ENCODE data around the gene ZNF385A.
"Not testable (repeated sequence)": the region's sequence is repeated elsewhere in the genome, so short reads cannot be mapped to it uniquely, and the experiment has no call there.

ZNF385A gene

GRCh38 chr12:54355104-54355815 lies 29.3 kb downstream of the ZNF385A start:
- no peak for DNase-seq (ENCODE audit: low spot score)

GRCh38 chr12:54354271-54354670 lies 30.3 kb downstream of the ZNF385A start:
- not testable (repeated sequence) for DNase-seq (ENCODE audit: low spot score)

- no peak for DNase-seq (ENCODE audit: low spot score)
Observed at GRCh38 chr12:54352891-54353874, 31.4 kb downstream of the ZNF385A start.

GRCh38 chr12:54352022-54352531 lies 32.5 kb downstream of the ZNF385A start:
- DNase-seq (ENCODE audit: low spot score), result no peak

- DNase-seq (ENCODE audit: low spot score), result no peak
Observed at GRCh38 chr12:54351341-54351740, 33.2 kb downstream of the ZNF385A start.

- no peak for DNase-seq (ENCODE audit: low spot score)
Observed at GRCh38 chr12:54350743-54351142, 33.8 kb downstream of the ZNF385A start.

GRCh38 chr12:54349679-54350078 lies 34.9 kb downstream of the ZNF385A start:
- DNase-seq (ENCODE audit: low spot score), result no peak

- no peak for DNase-seq (ENCODE audit: low spot score)
Observed at GRCh38 chr12:54349036-54349435, 35.5 kb downstream of the ZNF385A start.

- DNase-seq (ENCODE audit: low spot score), result no peak
Observed at GRCh38 chr12:54341378-54342300, 42.9 kb downstream of the ZNF385A start.

- DNase-seq (ENCODE audit: low spot score), result no peak
Observed at GRCh38 chr12:54340846-54341245, 43.7 kb downstream of the ZNF385A start.

- no peak for DNase-seq (ENCODE audit: low spot score)
Observed at GRCh38 chr12:54338698-54339296, 45.7 kb downstream of the ZNF385A start.

GRCh38 chr12:54337854-54338650 lies 46.5 kb downstream of the ZNF385A start:
- no peak for DNase-seq (ENCODE audit: low spot score)

- DNase-seq (ENCODE audit: low spot score), result no peak
Observed at GRCh38 chr12:54337280-54337842, 47.2 kb downstream of the ZNF385A start.

- DNase-seq (ENCODE audit: low spot score), result no peak
Observed at GRCh38 chr12:54333420-54334034, 51.0 kb downstream of the ZNF385A start.

GRCh38 chr12:54331461-54331860 lies 53.1 kb downstream of the ZNF385A start:
- DNase-seq (ENCODE audit: low spot score), result no peak

- DNase-seq (ENCODE audit: low spot score), result no peak
Observed at GRCh38 chr12:54330442-54330841, 54.1 kb downstream of the ZNF385A start.

GRCh38 chr12:54329759-54330158 lies 54.8 kb downstream of the ZNF385A start:
- DNase-seq (ENCODE audit: low spot score), result no peak

- DNase-seq (ENCODE audit: low spot score), result no peak
Observed at GRCh38 chr12:54328595-54329337, 55.8 kb downstream of the ZNF385A start.
